HG02678 (cell line): ENCODE measurements around the gene SPOCK2.

ENCODE experiments used
- ATAC-seq: cut with Tn5 transposase; IDR thresholded peaks from one replicate; pipeline ENCODE4 v1.9.1; 2021; ENCODE audit warnings: mild to moderate bottlenecking, moderate library complexity; ENCODE audit not compliant: unreplicated experiment

SPOCK2 gene

DNA sequence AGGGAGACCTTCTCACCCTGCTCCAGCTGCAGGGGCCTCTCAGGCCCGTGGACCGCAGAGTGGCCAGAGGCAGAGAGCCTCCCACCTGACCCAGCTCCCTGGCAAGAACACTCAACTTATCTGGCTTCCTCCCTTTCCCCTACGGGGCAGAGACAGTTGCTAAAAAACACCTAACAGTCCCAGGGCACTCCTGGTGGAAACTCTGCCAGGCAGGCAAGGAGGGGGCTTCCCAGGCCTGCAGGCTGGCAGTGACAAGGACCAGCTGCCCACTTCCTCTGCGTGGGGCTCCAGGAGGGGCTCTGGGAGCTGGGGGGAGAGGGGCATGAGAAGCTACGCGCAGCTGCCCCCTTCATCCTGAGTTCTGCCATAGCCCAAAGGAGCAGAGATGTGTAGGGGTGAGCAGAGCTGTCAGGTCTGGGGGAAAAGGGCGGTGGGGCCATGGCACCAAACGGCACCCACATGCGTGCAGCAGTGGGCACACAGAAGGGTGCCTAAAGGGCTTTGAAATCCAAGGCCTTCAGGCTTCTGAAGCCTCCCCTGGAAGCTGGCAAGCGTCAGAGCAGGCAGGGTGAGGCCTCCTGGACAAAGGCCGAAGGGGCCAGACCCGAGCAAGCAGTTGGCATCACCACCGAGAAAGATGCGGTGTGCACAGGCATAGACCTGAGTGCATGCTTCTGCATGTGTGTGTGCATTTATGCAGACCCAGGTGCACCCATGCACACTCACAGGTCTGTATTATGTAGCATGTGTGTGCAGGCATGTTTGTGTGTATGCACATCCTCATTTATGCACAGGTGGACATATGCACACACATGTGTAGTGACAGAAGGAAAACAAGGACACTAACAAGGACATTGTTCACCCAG, 14.4 kb downstream of the SPOCK2 start:
- no peak for ATAC-seq

DNA sequence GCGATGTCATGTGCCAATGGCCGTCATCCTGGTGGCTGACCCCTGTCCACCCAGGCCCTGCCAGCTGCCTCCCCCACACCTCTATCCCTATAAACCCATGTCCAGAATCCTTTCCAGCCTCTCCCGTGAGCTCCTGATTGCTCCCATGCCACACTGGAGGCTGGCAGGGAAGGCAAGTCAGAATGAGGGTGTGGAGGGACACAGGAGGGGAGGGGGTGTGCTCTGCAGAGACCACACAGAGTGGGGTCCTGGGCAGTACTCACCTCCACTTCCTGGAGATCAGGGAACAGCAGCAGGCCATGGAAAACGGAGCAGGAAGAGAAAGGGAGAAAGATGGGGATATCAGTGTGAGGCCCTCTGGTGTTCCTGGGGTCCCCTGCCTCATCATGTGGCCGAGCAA, 15.7 kb downstream of the SPOCK2 start:
- no peak for ATAC-seq

DNA sequence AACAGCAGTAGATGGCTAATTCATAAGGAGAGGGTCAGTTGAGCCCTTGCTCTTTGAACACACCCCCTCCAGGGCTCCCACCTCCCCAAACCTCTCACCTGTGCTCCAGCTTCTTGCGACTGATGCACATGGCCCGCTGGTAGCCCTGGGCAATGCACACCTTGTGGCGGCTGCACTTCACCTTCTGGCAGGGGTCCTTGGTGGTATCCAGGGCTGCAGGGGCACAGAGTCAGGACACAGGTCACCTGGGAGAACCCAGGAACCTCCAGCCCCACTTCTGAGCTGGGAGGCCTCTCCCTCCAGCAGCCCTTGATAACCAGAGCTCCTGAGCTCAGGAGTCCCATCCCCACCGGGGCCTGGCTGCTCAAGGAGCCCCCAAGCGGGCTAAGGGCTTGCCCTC, 16.3 kb downstream of the SPOCK2 start:
- no peak for ATAC-seq

DNA sequence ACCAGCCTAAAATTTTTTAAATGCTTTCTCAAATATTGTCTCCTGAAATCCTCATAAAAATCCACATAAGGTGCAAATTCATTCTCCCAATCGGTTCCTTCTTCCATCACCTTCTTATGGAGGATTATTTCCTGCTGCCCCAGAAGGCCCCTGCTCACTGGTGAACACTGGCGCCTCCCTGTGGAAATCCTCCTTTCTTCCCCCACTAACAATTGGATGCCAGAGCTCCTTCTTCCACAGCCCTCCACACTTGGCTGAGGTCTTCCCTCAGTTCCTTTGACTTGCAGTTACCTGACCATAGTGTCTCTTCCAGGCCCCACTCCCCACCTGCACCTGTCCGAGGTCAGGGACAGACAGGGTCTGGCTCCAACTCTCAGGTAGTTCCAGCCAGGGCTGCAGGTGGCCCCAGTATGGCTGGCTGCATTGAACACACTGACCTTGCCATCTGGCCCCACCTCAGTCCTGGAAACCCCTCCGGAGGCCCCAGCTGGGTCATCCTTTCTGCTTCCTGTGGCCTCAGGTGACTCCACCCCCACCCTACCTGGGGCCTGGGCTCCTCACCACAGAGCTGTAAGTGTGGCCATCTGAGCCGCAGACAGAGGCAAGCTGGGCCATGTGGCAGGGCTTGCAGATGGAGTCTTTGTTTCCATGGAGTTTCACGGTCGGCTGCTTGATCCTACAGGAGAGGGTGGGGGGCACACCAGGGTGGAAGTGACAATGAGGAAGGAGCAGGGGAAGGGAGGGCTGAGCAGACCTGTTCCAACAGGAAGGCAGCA, 18.4 kb downstream of the SPOCK2 start:
- ATAC-seq = no peak

DNA sequence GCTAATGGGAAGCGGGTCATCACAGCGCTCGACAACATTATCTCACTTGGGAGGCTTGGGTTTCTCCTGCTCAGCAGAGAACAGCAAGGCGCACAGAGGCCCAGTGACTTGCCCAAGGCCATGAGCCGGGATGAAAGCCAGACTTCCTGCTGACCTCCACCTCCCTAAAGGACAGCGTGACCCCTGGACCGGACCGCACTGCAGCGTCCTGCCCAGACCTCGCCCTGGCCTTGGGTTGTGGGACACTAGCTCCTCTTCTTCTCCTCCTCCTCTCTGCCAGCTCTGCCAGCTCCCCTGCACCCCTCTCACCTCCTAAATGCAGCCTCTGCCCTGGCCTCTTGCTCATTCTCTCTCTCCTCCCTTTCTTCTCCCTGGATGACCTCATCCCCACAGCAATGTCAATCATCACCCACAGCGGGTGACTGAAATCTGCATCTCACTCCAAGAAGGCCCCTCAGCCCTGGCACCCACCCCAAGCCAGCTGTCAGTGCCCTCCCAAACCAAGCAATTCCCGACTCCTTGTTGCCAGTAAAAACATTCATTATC, 19.4 kb downstream of the SPOCK2 start:
- no peak for ATAC-seq

DNA sequence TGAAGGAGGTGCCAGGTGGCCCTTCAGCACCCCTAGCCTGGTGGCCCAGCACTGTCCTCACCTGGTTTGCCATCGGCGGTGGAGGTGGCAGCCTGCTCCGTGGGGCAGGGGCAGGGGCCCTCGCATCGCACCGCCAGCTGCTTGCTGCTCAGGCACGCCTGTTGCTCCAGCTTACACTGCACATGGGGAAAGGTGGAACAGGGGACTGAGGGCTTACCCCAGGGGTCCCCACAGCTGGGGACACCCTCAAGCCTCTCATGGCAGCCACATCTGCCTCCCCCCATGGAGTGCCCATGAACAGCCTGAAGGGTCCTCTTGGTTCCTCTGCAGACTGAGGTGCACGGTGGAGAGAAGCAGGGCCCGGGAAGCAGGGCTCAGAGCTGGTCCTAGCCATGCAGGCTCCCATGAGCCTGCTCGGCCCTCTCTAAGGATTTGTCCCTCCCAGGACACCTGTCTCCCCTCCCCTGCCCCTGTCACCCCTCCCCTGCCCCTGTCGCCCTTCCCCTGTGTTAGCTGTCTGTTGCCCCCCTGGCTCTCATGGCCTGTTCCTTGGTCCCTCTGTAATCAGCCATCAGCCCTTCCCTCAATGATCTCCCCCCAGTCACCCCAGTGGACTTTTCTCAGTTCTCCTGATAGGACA, 20.1 kb downstream of the SPOCK2 start:
- no peak for ATAC-seq

DNA sequence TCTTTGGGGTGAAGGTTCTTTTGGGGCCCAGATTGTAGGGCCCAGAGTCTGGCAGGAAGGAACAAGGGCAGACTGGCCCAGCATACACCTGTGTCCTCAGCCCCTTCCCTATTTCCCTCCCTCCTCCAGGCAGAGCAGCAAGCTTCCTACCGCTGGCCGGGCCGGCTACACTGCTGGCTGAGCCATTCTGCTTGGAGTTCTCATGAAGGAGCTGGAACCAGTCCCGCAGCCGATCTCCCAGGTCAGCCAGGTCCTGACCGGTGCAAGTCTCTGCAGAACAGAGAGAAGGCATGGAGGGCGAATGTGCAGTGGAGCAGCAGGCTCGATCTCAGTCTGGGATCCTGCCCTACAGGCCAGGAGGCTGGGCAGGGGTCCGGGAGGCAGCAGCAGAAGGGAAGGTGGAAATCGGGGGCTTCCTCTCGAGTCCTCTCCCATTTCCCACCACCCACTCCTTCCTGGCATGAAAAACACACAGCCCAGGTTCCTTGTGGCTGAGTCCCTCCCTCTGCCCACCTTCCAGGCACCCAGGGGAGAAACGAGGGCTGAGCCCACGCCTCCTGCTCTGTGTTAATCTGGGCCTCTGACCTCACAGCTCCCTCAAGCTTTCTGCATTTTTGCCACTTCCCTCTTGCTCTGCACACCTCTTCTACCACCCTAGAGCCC, 20.8 kb downstream of the SPOCK2 start:
- no peak for ATAC-seq

DNA sequence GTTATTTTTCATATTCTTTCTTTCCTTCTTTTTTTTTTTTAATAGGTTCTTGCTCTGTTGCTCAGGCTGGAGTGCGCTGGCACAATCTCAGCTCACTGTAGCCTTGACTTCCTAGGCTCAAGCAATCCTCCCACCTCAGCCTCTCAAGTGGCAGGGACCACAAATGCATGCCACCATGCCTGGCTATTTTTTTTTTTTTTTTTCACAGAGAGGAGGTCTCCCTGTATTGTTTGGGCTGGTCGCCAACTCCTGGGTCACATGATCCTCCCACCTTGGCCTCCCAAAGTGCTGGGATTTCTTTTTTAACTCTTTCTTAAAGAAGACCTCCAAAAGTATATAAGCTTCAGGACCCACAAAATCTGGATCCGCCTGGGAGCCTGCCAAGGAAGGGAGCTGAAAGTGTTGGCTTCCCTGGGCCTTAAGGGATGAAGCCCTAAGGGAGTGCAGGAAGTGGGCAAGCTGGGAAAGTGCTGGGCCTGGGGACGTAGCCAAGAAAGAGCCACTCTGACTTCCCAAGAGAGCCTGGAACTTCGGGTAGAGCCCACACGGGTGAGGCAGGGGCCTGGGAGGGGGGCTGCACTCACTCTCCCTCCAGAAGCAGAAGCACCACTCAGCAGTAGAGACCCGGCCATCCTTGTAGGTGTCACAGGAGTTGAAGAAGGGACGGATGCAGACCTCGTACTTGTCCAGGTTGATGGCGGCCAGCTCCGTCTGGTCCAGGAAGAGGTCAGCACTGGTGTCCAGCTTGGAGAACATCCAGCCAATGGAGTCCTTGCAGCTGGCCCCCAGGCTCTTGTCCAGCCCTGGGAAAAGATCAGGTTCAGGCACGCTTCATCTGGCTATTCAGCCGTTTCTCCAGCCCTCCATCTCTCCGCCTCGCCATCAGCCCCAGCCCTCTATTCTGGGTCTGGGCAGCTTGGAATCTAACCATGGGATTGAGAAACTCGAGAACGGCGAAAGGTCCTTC, 21.8 kb downstream of the SPOCK2 start:
- ATAC-seq = no peak

DNA sequence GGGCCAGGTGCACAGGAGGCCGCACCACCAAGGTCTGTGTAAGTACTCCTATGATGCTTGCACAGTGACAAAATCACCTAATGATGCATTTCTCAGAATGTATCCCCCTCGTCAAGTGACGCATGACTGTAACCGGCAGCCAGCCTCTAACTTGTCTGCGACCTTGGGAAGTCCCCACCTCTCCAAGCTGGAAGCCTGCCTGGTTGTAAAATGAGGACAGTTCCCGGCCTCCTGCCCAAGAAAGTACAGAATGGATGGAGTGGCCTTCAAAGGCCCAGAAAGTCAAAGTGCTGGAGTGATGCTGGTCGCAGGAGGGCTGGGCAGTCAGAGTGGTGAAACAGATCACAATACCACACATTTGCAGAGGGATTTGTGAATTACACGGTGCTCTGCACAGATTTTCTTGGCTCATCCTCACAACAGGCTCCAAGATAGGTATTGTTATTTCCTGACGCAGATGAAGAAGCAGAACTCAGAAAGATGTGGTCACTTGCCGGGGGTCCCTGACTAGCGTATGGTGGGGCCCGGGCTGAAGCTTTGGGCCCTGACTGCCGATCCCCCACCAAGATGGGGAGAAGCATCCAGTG, 22.8 kb downstream of the SPOCK2 start:
- ATAC-seq = no peak

DNA sequence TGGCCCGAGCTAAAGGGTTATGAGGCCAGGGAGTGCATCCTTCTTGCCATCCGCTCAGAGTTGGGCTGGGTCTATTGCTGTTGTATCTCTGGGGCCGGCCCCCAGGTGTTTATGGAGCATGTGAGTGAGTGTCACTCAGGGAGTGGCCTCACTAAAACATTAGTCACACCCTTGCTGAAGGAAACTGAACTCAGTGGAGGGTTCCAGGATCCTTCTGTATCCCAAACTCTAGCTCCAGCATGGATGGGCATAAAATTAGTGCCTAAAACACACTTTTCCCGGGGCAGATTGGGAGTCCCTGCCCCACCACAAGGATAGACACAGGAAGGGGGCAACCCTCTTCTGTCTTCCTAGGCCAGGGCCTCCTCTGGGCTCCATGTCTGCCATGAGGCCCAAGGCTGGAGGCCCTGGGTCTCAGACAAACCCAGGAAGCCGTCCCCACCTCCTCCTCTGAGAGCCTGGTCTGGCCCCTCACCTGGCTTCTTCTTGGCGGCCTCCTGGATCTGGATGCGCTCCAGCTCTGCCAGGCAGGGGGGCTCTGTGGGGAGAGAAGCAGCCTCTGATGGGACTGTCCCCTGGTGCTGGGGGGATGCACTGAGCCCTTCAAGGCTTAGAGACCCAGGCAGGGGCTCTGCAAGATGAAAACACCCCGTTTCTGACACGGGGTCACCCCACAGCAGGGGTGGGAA, 24.5 kb downstream of the SPOCK2 start:
- no peak for ATAC-seq

DNA sequence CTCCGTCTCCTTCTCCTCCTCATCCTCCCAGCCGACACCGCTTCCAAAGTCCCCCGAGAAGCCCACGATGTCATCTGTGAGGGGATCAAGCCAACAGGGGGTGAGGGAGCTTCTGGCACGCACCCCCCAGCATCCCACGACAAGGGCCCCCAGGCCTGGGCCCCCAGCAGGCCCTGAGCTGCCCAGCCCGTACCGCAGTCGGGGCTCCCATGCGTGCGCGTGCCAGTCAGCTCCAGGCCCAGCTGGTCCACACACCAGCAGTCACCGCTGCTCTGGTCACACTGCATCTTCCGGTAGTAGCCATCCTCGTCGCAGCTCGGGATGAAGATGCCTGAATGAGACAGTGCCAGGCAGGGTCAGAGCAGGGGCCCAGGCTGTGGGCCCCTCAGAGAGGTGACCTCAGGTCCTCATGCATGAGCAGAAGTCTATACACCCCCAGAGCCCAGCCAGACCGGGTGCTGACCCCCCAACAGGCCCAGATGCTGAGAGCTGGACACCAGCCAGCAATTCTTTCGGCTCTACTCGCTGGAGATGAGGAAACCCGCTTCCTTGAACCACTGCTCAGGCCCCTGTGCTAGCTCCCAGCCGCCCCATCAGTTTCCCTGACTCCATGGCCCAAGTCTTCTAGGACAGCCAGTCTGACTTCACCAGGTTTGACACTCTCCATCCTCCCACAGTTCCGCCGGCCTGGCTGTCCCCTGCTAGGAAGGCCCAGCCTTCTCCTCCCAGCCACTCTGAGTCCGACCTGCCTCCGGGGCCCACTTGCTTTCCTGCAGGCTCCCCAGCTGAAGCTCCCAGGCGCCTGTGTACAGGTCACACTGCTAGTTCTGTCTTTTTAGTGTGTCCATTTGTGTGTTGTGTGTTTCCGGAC, 25.3 kb downstream of the SPOCK2 start:
- ATAC-seq = no peak

DNA sequence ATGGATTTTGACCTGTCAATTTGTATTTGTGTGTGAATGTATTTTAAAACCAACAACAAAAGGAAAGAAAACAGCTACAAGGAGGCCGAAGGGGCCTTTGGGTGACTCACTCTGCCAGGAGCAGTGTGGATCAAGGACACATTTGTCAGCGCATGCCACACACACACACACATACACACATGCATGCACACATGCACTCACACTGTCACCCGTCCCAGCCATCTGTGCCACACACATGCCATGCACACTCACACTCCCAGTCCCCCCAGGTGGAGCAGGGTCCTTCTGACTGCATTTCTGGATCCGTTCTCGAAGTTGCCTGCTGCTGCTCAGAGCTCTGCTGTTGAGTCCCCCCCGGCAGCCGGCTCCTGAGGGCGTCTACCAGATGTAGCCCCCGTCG, 26.0 kb downstream of the SPOCK2 start:
- no peak for ATAC-seq

DNA sequence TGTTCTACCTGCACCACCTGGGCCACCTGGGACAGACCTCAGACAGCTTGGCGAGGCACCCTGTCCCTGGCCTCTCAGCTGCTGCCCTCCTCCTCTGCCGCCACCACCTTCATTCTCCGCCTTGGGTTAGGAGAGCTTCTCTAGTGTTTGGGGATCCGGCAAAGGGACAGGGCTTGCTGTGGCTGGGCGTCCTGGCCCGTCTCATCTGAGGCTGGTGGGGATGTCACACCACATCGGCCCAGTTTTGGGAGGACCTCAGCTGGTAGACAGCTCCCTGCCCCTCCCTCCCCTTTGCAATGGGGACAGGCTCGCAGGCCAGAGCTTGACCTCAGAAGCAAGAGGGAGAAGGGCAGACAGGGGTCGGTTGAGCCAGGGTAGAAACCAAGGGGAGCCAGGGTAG, 26.4 kb downstream of the SPOCK2 start:
- ATAC-seq = no peak

DNA sequence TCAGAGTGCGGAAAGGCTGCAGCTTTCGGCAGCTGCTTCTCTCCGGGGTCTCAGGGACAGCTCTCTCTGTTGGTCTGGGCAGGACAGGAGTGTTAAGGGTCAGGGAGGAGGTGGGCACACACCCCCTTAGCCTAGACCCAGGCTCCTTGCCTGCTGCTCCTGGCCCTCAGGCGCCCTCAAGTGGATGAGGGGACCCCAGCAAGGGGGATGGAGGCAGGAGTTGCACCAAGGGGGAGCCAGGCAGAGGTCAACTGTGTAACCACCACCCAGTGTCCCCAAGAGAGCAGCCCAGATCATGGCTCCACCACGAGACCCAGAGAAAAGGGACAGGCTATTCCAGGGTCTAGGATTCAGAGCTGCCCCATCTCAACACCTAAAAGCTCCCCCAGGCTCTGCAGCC, 26.9 kb downstream of the SPOCK2 start:
- ATAC-seq = no peak

DNA sequence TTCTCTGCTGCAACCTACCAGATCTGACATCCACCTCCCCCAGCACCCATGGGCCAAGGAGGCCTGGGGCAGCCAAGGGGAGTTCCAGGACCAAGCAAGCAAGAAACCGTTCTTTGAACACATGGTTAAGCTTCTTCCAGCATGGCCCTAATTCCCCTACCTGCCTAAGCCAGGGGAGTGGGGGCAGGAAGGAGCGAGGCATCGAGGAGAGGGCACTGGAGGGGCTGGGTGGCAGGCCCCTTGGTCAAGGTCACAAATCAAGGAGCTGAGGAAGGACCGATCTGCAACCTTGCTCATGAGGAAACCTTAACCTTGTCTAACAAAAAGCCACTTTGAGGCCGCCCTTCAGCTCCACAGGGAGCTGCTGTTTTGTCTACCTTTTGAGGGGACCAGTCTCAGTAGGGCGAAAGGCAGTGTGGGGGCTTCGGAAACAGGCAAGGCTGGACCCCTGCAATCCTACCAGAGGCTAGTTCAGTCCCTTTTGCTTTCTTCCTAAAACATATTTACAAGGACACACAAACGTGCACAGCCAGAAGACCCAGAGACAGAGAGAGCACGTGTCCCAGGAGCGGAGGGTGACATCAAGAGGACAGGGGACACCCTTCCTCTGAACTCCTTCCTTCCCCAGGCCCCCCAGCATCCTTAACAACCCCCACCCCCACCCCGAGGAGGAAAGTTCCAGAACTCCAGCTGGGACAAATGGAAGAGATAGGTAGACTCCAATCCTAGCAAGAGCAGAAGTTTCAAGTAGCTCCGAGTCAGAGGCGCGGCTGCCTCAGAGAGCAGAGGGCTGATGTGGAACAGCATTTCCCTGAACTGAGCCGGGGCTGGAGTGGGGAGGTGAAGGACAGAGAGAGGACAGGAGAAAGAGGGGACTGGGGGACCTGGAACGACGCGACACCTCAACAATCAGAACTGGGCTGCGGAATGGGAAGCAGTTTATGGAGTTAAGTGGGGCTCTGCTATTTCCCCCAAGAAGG, 28.2 kb downstream of the SPOCK2 start:
- no peak for ATAC-seq

DNA sequence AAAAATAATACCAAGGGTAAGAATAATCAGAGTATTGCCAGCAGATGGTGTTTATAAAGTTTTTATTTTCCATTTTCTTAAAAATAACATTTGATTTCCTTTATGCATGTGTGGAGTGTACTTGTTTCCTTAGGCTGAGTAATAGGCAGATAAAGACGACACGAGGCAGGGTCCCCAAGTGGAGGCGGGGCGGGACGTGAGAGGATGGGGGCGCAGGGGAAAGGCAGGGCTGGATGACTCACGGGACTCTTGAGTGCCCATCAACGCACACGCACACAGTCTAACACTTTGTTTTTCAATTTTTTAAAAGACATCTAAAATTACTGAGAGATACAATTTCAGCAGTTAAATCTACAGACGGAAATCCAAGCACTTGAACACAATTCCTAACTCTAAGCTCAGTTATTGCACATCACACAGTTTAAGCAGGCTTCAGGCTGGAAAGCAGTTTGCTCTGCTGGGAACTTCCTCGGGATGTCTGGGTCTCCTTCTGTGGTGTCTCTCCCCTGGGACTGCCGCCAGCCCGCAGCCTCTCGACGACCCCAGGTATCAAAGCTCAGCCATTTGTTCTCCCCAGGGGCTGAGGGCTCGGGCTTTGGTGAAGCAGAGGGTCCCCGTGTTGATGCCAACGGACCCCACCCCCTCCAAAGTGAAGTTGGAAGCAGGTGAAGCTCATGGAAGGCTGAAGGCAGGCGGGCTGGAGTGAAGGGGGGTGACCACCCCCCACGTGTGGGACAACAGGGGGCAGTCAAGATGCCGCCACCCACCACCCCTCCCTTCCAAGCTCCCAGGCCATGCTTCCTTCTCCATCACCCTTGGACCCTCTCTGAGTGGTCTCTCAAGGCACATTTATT, 29.1 kb downstream of the SPOCK2 start:
- ATAC-seq = no peak
